Mesendoderm (in vitro differentiated cells): Measurements from ENCODE around the gene OBSCN.
A peak's percentile ranks its signal among the peaks of the same experiment; 100 is the strongest.

ENCODE experiments used
- DNase-seq: peaks from one replicate; pipeline ENCODE4 v3.0.0; 2013
- H2AK5ac ChIP-seq: 2 replicates; pipeline ENCODE4 v1.6.1; 2013; ENCODE audit warnings: low read length, inconsistent platforms
- H2BK120ac ChIP-seq: 2 replicates; pipeline ENCODE4 v1.6.1; 2013; ENCODE audit warnings: low read depth, mild to moderate bottlenecking, low read length, moderate library complexity, mixed read lengths
- H2BK15ac ChIP-seq: replicated peaks from 2 replicates; pipeline ENCODE4 v1.6.1; 2013; ENCODE audit warnings: low read depth, mild to moderate bottlenecking, moderate library complexity
- H2BK5ac ChIP-seq: 2 replicates; pipeline ENCODE4 v1.6.1; 2013; ENCODE audit warnings: low read length, inconsistent platforms
- H3K18ac ChIP-seq: 2 replicates; pipeline ENCODE4 v1.6.1; 2013; ENCODE audit warnings: mild to moderate bottlenecking, low read length, mixed read lengths
- H3K23ac ChIP-seq: one replicate; pipeline ENCODE4 v1.6.1; 2013; ENCODE audit warnings: low read length
- H3K27ac ChIP-seq: 2 replicates; pipeline ENCODE4 v1.5.1; 2013; ENCODE audit warnings: low read depth, mild to moderate bottlenecking, inconsistent platforms, low read length, moderate library complexity
- H3K27me3 ChIP-seq: 2 replicates; pipeline ENCODE4 v1.6.1; 2013; ENCODE audit warnings: low read length, control low read depth, mild to moderate bottlenecking, inconsistent platforms; ENCODE audit not compliant: insufficient read depth, poor library complexity
- H3K36me3 ChIP-seq: 2 replicates; pipeline ENCODE4 v1.6.1; 2013; ENCODE audit warnings: low read length, inconsistent platforms; ENCODE audit not compliant: control insufficient read depth, insufficient read depth
- H3K4ac ChIP-seq: one replicate; pipeline ENCODE4 v1.6.1; 2013; ENCODE audit warnings: low read depth, mild to moderate bottlenecking, low read length, moderate library complexity
- H3K4me1 ChIP-seq: 2 replicates; pipeline ENCODE4 v1.6.1; 2013; ENCODE audit warnings: low read depth, low read length, inconsistent platforms; ENCODE audit not compliant: control insufficient read depth
- H3K4me2 ChIP-seq: 2 replicates; pipeline ENCODE4 v1.6.1; 2013; ENCODE audit warnings: low read length
- H3K4me3 ChIP-seq: 2 replicates; pipeline ENCODE4 v1.5.1; 2013; ENCODE audit warnings: mild to moderate bottlenecking, low read length
- H3K56ac ChIP-seq: one replicate; pipeline ENCODE4 v1.6.1; 2013; ENCODE audit warnings: low read length
- H3K79me1 ChIP-seq: 2 replicates; pipeline ENCODE4 v1.6.1; 2013; ENCODE audit warnings: low read length, inconsistent platforms
- H3K79me2 ChIP-seq: 2 replicates; pipeline ENCODE4 v1.6.1; 2013; ENCODE audit warnings: mild to moderate bottlenecking, low read length; ENCODE audit not compliant: control insufficient read depth, insufficient read depth
- H3K9ac ChIP-seq: 2 replicates; pipeline ENCODE4 v1.6.1; 2013; ENCODE audit warnings: low read length, inconsistent platforms
- H4K5ac ChIP-seq: one replicate; pipeline ENCODE4 v1.6.1; 2013; ENCODE audit warnings: low read length
- H4K8ac ChIP-seq: one replicate; pipeline ENCODE4 v1.6.1; 2013; ENCODE audit warnings: low read depth, mild to moderate bottlenecking, control low read depth, low read length, moderate library complexity
- WGBS: extraction: QIAGEN DNeasy Blood & Tissue Kit; methylation state at CpG from one replicate; pipeline ENCODE4 v1.1.7; 2013; ENCODE audit warnings: low lambda C conversion rate, missing lambda C conversion rate; ENCODE audit not compliant: insufficient coverage; ENCODE audit errors: extremely low coverage; 5-methylcytosine and 5-hydroxymethylcytosine counted together

The OBSCN gene

DNA sequence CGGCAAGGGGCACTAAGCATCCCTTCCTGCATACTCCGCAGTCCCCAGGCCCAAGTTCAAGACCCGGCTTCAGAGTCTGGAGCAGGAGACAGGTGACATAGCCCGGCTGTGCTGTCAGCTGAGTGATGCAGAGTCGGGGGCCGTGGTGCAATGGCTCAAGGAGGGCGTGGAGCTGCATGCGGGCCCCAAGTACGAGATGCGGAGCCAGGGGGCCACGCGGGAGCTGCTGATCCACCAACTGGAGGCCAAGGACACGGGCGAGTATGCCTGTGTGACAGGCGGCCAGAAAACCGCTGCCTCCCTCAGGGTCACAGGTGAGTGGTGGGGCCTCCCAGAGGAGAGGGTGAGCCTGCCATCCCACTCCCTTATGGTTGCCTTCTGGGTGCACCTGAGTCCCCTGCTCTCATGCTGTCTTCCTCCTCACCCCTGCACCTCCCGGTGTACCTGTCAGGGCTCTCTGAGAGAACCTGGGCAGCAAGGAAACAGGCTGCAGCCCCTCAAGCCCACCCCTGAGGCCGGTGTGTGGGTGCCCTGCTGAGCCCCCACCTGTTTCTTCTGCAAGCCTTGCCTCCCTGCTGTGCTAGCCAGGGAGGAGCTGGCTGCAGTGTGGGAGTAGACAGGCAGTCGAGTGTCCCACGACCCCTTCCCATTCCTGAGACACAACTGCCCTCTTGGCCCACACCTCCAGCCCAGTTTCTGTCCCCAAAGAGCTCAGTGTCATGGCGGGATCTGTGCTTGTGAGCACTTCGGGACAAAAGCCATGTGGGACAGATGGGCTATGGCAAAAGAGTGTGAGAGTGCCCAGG is 99.6 kb downstream of the OBSCN start:
- Histone ChIP-seq H3K23ac (no peak overlapping the region), H3K4me2 (no peak overlapping the region), H3K4me1 (no peaks in the 10 kb centered on the region), H3K4ac (no peak overlapping the region), H2BK15ac (no peak overlapping the region), H2AK5ac (no peak overlapping the region), H3K9ac (no peak overlapping the region), H3K4me3 (no peak overlapping the region), H3K36me3 (no peaks in the 10 kb centered on the region), H3K18ac (no peak overlapping the region), H3K79me1 (no peaks in the 10 kb centered on the region), H3K79me2 (no peaks in the 10 kb centered on the region), H3K27me3 (no peaks in the 10 kb centered on the region), H4K5ac (no peak overlapping the region), H2BK120ac (no peak overlapping the region), H3K27ac (no peak overlapping the region), H4K8ac (no peak overlapping the region), H3K56ac (no peak overlapping the region), H2BK5ac (no peak overlapping the region)
- no peak for DNase-seq
- no CpG with 5 or more reads among the region's 22 CpGs for WGBS

DNA sequence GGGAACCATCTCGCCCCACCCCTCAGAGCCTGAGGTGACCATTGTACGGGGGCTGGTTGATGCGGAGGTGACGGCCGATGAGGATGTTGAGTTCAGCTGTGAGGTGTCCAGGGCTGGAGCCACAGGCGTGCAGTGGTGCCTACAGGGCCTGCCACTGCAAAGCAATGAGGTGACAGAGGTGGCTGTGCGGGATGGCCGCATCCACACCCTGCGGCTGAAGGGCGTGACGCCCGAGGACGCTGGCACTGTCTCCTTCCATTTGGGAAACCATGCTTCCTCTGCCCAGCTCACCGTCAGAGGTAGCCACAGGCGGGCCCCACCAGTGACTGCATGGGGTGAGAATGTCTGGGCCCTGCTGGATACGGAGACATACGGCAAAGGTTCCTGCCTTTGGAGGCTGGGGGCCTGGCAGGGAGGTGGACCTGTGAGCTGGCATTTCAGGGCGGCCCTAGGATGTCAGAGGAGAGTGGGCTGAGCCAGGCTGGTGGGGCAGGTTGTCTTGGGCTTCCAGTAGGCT is 100.3 kb downstream of the OBSCN start:
- H4K8ac ChIP-seq: no peak overlapping the region
- H3K4me3 ChIP-seq: no peak overlapping the region
- no peak overlapping the region for H3K18ac ChIP-seq
- H3K4me1 ChIP-seq: no peaks in the 10 kb centered on the region
- no peak overlapping the region for H3K4ac ChIP-seq
- no peaks in the 10 kb centered on the region for H3K27me3 ChIP-seq
- no peak for DNase-seq
- H2BK120ac ChIP-seq: no peak overlapping the region
- H3K79me2 ChIP-seq: no peaks in the 10 kb centered on the region
- H3K36me3 ChIP-seq: no peaks in the 10 kb centered on the region
- no peak overlapping the region for H3K9ac ChIP-seq
- H3K27ac ChIP-seq: no peak overlapping the region
- WGBS: no CpG with 5 or more reads among the region's 18 CpGs
- H3K79me1 ChIP-seq: no peaks in the 10 kb centered on the region
- no peak overlapping the region for H2AK5ac ChIP-seq
- no peak overlapping the region for H3K4me2 ChIP-seq
- H2BK15ac ChIP-seq: no peak overlapping the region
- no peak overlapping the region for H3K56ac ChIP-seq
- H3K23ac ChIP-seq: no peak overlapping the region
- no peak overlapping the region for H2BK5ac ChIP-seq
- H4K5ac ChIP-seq: no peak overlapping the region

DNA sequence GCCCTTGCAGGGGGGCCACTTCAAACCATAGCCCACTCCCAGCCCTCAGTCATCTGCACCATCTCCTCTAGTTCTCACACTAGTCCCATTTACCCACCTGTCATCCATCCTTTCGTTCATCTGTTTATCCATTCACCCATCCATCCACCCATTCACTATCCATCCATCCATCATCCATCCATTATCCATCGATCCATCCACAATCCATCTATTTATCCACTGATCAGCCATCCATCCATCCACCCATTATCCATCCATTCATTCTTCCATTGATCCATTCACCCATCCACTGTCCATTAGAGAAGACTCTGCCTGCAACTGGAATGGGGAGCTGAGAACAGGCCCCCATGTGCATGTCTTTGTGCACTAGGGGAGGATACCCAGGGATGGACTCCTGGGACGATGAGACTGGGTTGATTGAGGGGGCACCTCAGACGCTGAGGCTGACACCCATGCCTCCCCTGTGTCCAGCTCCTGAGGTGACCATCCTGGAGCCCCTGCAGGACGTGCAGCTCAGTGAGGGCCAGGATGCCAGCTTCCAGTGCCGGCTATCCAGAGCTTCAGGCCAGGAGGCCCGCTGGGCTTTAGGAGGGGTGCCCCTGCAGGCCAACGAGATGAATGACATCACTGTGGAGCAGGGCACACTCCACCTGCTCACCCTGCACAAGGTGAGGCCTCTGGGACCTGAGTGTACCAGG is 100.9 kb downstream of the OBSCN start:
- Histone ChIP-seq H3K9ac (no peak overlapping the region), H3K23ac (no peak overlapping the region), H3K18ac (no peak overlapping the region), H2AK5ac (no peak overlapping the region), H3K4ac (no peak overlapping the region), H3K4me2 (no peak overlapping the region), H3K79me2 (no peaks in the 10 kb centered on the region), H3K36me3 (no peaks in the 10 kb centered on the region), H4K8ac (no peak overlapping the region), H2BK15ac (no peak overlapping the region), H4K5ac (no peak overlapping the region), H3K56ac (no peak overlapping the region), H3K27me3 (no peaks in the 10 kb centered on the region), H3K27ac (no peak overlapping the region), H2BK120ac (no peak overlapping the region), H3K4me3 (no peak overlapping the region), H3K79me1 (no peaks in the 10 kb centered on the region), H3K4me1 (no peaks in the 10 kb centered on the region), H2BK5ac (no peak overlapping the region)
- peak; percentile 28 for DNase-seq
- WGBS: no CpG with 5 or more reads among the region's 8 CpGs

DNA sequence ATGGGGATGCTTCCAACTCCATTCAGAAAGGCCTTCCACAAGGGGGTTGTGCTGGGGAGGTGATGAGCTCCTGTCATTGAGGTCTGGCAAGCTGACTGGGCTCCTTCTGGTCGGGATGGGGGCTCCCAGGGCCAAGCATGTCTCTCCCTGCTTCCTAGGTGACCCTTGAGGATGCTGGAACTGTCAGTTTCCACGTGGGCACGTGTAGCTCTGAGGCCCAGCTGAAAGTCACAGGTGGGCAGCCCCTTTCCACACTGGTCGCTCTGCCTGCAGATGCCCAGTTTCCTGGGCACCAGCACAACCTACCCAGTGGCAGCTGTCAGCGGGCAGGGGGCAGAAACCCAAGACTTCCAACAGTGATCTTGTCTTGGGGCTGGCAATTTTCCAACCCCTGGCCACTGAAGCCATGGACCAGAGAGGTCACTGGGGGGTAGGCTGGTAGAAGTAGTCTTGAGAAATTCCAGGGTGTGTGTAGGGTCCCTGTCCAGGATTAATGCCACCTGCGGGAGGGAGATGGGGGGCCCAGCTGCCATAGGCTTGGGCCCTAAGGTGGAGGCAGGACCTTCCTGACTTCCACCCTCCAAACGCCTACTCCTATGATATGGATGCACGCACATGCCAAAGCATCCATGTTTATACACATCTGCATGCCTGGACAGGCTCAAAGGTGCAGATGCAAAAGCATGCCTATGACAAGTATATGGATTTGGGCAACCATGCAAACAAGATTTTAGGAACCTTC is 101.7 kb downstream of the OBSCN start:
- no peaks in the 10 kb centered on the region for H3K36me3 ChIP-seq
- H2AK5ac ChIP-seq: no peak overlapping the region
- no peak overlapping the region for H3K4ac ChIP-seq
- DNase-seq: no peak
- no peaks in the 10 kb centered on the region for H3K79me2 ChIP-seq
- no peak overlapping the region for H3K56ac ChIP-seq
- no peak overlapping the region for H3K27ac ChIP-seq
- H3K27me3 ChIP-seq: no peaks in the 10 kb centered on the region
- H3K4me1 ChIP-seq: no peaks in the 10 kb centered on the region
- H3K9ac ChIP-seq: no peak overlapping the region
- H2BK15ac ChIP-seq: no peak overlapping the region
- WGBS: no CpG with 5 or more reads among the region's 8 CpGs
- H3K4me3 ChIP-seq: no peak overlapping the region
- H2BK120ac ChIP-seq: no peak overlapping the region
- H2BK5ac ChIP-seq: no peak overlapping the region
- H4K8ac ChIP-seq: no peak overlapping the region
- H3K79me1 ChIP-seq: no peaks in the 10 kb centered on the region
- no peak overlapping the region for H3K4me2 ChIP-seq
- no peak overlapping the region for H3K18ac ChIP-seq
- no peak overlapping the region for H3K23ac ChIP-seq
- H4K5ac ChIP-seq: no peak overlapping the region

DNA sequence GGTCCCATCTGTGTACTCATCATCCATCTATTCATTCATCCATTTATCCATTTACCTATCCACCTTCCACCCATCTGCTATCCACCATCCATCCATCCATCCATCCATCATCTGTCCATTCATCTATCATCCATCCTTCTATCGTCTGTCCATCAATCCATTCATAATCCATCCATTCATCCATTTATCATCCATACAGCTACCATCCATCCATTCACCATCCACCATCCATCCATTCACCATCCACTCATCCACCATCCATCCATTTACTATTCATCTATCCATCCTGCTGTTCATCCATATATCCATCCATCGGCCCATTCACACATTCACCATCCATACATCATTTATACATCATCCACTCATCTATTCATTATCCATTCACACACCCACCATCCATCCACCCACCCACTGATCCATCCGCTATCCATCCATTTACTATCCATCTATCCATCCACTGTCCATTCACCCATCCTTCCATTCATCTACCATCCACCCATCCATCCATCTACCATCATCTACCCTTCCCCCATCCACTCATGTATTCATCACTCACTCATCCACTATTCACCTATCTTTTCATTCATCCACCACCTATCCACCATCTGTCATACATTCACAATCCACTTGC is 102.4 kb downstream of the OBSCN start:
- H3K79me1 ChIP-seq: no peaks in the 10 kb centered on the region
- no peak overlapping the region for H2BK120ac ChIP-seq
- no peak overlapping the region for H4K5ac ChIP-seq
- H3K18ac ChIP-seq: no peak overlapping the region
- WGBS: 100% methylated on average over 1 of the region's 3 CpGs
- no peak overlapping the region for H3K9ac ChIP-seq
- H3K79me2 ChIP-seq: no peaks in the 10 kb centered on the region
- no peaks in the 10 kb centered on the region for H3K4me1 ChIP-seq
- H3K56ac ChIP-seq: no peak overlapping the region
- no peaks in the 10 kb centered on the region for H3K27me3 ChIP-seq
- H2BK5ac ChIP-seq: no peak overlapping the region
- no peaks in the 10 kb centered on the region for H3K36me3 ChIP-seq
- no peak overlapping the region for H2AK5ac ChIP-seq
- H2BK15ac ChIP-seq: no peak overlapping the region
- H3K4me3 ChIP-seq: no peak overlapping the region
- H3K23ac ChIP-seq: no peak overlapping the region
- no peak overlapping the region for H4K8ac ChIP-seq
- no peak overlapping the region for H3K4me2 ChIP-seq
- H3K27ac ChIP-seq: no peak overlapping the region
- DNase-seq: no peak
- H3K4ac ChIP-seq: no peak overlapping the region
